Large intestine (tissue), 3 donors: ENCODE measurements around the gene CENPC. TPM values are rescaled to one million over a fixed set of nuclear protein-coding genes. Genes with fewer than 3 reads are reported as not detected.
"Not testable (repeated sequence)": the region's sequence is repeated elsewhere in the genome, so short reads cannot be mapped to it uniquely, and the experiment has no call there.

Source experiments
- DNase-seq, 2 donors: peaks; one replicate each; pipeline versions ENCODE4 v3.0.0 to v3.0.0-alpha.2; 2013
- H3K27ac ChIP-seq: one replicate; pipeline ENCODE4 v1.5.1; 2013; ENCODE audit warnings: low read length
- H3K27me3 ChIP-seq: 2 replicates; pipeline ENCODE4 v1.6.1; 2013; ENCODE audit warnings: low read length; ENCODE audit not compliant: control insufficient read depth, insufficient read depth
- H3K36me3 ChIP-seq: 2 replicates; pipeline ENCODE4 v1.6.1; 2013; ENCODE audit warnings: low read length; ENCODE audit not compliant: control insufficient read depth, insufficient read depth
- H3K4me1 ChIP-seq: one replicate; pipeline ENCODE4 v1.6.1; 2013; ENCODE audit warnings: low read length; ENCODE audit not compliant: control insufficient read depth, insufficient read depth
- H3K4me3 ChIP-seq: one replicate; pipeline ENCODE4 v1.5.1; 2013; ENCODE audit warnings: low read length
- H3K9me3 ChIP-seq: one replicate; pipeline ENCODE4 v1.6.1; 2013; ENCODE audit warnings: mild to moderate bottlenecking, low read depth, low read length, moderate library complexity; ENCODE audit not compliant: control insufficient read depth
- WGBS: methylation state at CpG from one replicate; pipeline ENCODE4 v1.1.5; 2013; ENCODE audit warnings: low lambda C conversion rate; ENCODE audit not compliant: insufficient coverage; 5-methylcytosine and 5-hydroxymethylcytosine counted together
- polyA plus RNA-seq: library from polyadenylated mRNA; unstranded; fragments of 120-200 nt; gene quantifications from one replicate; pipeline ENCODE4 v1.2.1, GENCODE V29; 2013

The CENPC gene
- polyA plus RNA-seq, 1 donor: 22.4 TPM

DNA sequence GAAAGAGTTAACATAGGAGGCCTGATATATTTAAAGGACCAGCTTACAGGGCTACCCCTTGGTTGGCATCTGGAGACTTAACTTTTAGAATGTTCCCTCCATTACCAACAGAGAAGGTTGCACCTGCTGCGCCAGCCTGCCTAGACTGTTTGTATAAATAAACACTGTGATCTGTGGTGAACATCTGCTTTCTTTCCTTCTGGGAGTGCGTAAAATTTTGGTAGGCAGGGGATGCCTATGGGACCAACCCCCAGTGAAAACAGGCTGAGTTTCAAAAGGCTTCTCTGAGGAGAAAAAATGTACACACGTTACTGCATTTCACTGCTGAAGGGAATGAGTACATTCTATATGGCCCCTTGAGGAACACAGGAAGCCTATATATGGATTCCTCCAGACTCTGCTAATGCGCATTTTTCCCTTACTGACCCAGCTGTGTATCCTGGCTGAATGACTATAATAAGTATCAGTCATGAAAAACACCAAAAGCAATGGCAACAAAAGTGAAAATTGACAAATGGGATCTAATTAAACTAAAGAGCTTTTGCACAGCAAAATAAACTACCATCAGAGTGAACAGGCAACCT, 13.8 kb downstream of the CENPC start:
- DNase-seq: no peak
- H3K27ac ChIP-seq: no peak overlapping the region
- H3K4me3 ChIP-seq: no peak overlapping the region
- H3K4me1 ChIP-seq: no peaks in the 10 kb centered on the region
- no peaks in the 10 kb centered on the region for H3K9me3 ChIP-seq
- WGBS: no CpG with 5 or more reads among the region's 4 CpGs
- peaks cover 49% of the 10 kb centered on the region for H3K36me3 ChIP-seq
- no peaks in the 10 kb centered on the region for H3K27me3 ChIP-seq

DNA sequence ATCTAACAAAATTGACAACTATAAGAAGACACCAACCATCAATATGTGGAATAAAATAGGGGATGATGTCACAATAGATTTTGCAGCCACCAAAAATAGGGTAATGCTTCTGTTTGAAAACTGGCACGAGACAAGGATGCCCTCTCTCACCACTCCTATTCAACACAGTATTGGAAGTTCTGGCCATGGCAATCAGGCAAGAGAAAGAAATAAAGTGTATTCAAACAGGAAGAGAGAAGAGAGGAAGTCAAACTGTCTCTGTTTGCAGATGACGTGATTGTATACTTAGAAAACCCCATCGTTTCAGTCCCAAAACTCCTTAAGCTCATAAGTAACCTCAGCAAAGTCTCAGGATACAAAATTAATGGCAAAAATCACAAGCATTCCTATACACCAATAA, 21.2 kb downstream of the CENPC start:
- H3K9me3 ChIP-seq, H3K4me3 ChIP-seq, H3K4me1 ChIP-seq, H3K27me3 ChIP-seq, DNase-seq, H3K27ac ChIP-seq: not testable (repeated sequence)
- no CpG with 5 or more reads among the region's 3 CpGs for WGBS
- peaks cover 11% of the 10 kb centered on the region for H3K36me3 ChIP-seq

DNA sequence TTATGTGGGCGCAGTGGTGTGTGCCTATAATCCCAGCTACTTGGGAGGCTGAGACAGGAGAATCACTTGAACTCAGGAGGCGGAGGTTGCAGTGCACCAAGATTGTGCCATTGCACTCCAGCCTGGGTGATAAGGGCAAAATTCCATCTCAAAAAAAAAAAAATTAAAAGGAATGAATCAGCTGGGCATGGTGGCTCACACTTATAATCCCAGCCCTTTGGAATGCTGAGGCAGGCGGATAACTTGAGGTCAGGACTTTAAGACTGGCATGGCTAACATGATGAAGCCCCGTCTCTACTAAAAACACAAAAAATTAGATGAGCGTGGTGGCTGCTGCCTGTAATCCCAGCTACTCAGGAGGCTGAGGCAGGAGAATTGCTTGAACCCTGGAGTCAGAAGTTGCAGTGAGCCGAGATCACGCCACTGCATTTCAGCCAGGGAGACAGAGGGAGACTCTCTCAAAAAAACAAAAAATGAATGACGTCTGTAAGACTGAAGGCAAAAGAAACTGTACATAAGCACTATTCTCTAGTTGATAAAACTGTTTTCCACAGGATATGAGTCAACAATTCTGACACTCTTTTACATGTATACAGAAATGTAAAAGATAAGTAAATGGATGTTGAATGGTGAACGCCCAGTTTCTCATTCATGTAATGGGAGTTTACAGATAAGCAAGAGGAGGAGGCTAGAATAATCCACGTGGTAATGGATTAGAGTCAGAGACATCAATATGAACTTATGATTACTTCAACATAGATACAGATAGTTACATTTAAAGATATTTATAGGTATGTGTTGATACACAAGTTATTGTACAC, 22.2 kb downstream of the CENPC start:
- H3K36me3 ChIP-seq: peaks cover 8% of the 10 kb centered on the region
- no peaks in the 10 kb centered on the region for H3K9me3 ChIP-seq
- H3K27ac ChIP-seq: no peak overlapping the region
- H3K27me3 ChIP-seq: no peaks in the 10 kb centered on the region
- H3K4me3 ChIP-seq: no peak overlapping the region
- H3K4me1 ChIP-seq: no peaks in the 10 kb centered on the region
- whole genome bisulfite sequencing: 84% methylated on average over 3 of the region's 10 CpGs
- DNase-seq: no peak

DNA sequence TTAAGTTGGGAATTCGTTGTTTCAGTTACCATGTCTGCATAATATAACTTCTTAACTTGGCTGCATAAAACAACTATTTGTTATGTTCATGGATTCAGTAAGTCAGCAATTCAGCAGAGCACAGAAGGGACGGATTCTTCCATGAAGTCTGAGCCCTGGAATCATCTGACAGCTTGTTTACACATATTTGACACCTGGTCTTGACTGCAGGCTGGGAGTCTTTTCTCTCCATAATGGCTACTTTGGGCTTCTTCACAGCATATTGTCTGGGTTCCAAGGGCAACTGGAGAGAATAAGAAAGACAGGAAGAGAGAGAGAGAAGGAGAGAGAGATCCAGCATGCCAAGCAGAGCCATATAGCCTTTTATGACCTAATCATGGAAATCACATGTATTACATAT, 23.1 kb downstream of the CENPC start:
- Histone ChIP-seq H3K9me3 (no peaks in the 10 kb centered on the region), H3K4me3 (no peak overlapping the region), H3K27ac (no peak overlapping the region), H3K27me3 (no peaks in the 10 kb centered on the region), H3K36me3 (peaks cover 13% of the 10 kb centered on the region), H3K4me1 (no peaks in the 10 kb centered on the region)
- no peak for DNase-seq
- WGBS: no CpG with 5 or more reads among the region's 2 CpGs

DNA sequence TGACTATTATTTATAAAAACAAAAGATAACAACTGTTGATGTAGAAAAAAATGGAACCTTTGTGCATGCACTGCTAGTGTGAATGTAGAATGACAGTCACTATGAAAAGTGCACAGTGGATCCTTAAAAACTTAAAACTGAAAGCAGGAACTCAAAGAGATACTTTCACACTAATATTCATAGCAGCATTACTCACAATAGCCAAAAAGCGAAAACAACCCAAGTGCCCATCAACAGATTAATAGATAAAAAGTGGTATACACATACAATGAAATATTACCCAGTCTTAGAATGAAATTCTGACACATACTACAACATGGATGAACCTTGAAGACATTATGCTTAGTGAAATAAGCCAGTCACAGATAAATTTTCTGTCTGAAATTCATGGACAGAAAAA, 23.8 kb downstream of the CENPC start:
- Histone ChIP-seq H3K27me3 (no peaks in the 10 kb centered on the region), H3K9me3 (no peaks in the 10 kb centered on the region), H3K27ac (no peak overlapping the region), H3K4me3 (no peak overlapping the region), H3K4me1 (no peaks in the 10 kb centered on the region), H3K36me3 (peaks cover 15% of the 10 kb centered on the region)
- DNase-seq: no peak
- WGBS: 100% methylated on average over 1 of the region's 1 CpG

DNA sequence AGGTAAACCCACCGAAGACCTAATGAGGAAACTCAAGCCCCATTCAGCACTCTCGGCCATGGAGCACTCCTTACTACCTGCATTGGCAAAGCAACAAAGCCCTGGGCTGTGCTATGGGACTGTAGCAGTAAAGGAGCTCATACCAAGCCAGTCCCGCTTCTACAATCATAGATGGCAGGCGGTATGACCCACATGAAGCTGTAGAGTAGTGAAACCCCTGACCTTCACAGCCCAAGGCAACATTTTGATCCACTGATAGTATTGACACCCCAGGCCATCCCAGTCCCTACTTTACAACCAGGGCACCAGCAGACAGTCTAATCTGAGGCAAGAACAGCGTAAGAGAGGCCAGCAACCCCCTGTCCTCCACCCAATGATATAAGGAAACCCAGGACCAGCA, 25.2 kb downstream of the CENPC start:
- no CpG with 5 or more reads among the region's 5 CpGs for WGBS
- no peaks in the 10 kb centered on the region for H3K27me3 ChIP-seq
- no peak overlapping the region for H3K4me3 ChIP-seq
- H3K27ac ChIP-seq: no peak overlapping the region
- H3K4me1 ChIP-seq: no peaks in the 10 kb centered on the region
- DNase-seq: no peak
- H3K36me3 ChIP-seq: peaks cover 15% of the 10 kb centered on the region
- H3K9me3 ChIP-seq: no peaks in the 10 kb centered on the region

DNA sequence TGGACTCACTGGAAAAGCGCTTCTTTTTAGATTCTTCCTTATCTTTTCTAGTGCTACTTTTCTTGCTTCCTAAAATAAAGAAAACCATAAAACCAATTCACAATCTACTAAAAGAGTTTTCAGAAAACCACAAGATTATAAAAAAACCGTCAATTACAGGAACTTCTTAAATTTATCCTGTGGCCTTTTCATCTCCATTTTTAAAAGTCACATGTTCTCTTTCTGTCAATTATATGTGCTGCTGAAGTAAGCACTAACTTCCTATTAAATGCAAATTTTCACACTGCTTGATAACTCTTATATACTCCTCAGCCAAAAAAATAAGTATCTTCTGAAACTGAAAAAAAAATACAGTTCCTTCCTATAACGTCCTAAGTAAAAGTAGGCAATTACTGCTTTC, 32.8 kb downstream of the CENPC start:
- H3K27ac ChIP-seq: no peak overlapping the region
- H3K4me3 ChIP-seq: no peak overlapping the region
- peaks cover 47% of the 10 kb centered on the region for H3K36me3 ChIP-seq
- no peaks in the 10 kb centered on the region for H3K27me3 ChIP-seq
- WGBS: 100% methylated on average over 3 of the region's 3 CpGs
- no peaks in the 10 kb centered on the region for H3K9me3 ChIP-seq
- no peaks in the 10 kb centered on the region for H3K4me1 ChIP-seq
- DNase-seq: no peak

DNA sequence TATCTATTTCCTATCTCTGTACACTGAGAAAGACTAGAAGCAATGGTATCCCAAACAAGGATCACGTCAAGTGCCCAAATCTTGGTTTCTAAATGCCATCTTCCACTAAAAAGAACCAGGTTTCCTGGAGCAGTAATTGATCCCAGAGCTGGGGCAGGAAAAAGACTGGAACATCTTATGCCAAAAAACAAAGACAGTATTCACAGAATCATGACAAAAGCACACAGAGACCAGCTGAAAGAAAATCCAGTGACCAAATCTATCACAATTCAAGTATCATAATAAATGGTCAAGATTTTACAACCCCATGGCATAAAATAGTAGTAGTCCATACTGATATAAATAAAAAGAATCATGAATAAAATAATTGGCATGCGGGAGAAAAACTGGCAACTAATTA, 44.9 kb downstream of the CENPC start:
- 100% methylated on average over 2 of the region's 2 CpGs for WGBS

DNA sequence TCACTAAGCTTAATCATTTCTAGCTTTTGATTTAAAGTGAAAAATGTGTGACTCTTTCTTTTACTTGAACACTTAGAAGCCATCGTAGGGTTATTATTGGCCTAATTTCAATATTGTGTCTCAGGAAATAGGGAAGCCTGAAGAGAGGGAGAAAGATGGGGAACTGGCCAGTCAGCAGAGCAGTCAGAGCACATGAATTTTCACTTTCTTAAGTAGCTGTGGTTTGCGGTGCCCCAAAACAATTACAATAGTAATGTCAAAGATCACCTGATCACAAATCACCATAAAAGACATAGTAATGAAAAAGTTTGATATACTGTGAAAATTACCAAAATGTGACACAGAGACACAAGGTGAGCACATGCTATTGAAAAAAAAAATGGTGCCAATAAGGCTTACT, 45.5 kb downstream of the CENPC start:
- no peak overlapping the region for H3K27ac ChIP-seq
- no peak for DNase-seq
- 100% methylated on average over 1 of the region's 2 CpGs for WGBS
- H3K27me3 ChIP-seq: no peaks in the 10 kb centered on the region
- no peaks in the 10 kb centered on the region for H3K9me3 ChIP-seq
- H3K4me3 ChIP-seq: no peak overlapping the region
- H3K4me1 ChIP-seq: no peaks in the 10 kb centered on the region
- H3K36me3 ChIP-seq: peaks cover 25% of the 10 kb centered on the region

More for the DNA sequence above, 44.9 kb downstream of the CENPC start:
- peaks cover 25% of the 10 kb centered on the region for H3K36me3 ChIP-seq
- H3K4me3 ChIP-seq: no peak overlapping the region
- no peaks in the 10 kb centered on the region for H3K9me3 ChIP-seq
- DNase-seq: no peak
- no peaks in the 10 kb centered on the region for H3K4me1 ChIP-seq
- H3K27me3 ChIP-seq: no peaks in the 10 kb centered on the region
- no peak overlapping the region for H3K27ac ChIP-seq

DNA sequence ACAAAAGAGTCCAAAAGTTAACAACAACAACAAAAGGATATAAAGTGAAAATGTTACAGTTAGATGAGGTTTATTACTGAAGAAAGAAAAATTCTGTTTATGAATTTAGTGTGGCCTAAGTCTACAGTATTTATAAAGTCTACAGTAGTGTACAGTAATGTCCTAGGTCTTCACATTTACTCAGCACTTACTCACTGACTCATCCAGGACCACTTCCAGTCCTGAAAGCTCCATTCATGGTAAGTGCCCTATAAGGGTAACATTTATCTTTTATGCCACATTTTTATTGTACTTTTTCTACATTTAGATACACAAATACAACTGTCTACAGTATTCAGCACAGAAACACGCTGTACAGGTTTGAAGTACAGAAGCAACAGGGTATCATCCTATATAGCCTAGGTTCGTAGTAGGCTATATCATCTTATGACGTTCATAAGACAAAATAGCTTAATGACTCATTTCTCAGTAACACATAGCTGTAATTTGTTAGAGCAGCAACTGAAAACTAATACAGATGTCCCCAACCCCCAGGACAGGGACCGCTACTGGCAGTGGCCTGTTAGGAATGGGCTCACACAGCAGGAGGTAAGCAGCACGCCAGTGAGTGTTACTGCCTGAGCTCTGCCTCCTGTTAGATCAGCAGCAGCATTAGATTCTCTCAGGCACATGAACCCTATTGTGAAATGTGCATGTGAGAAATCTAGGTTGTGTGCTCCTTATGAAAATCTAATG, 61.3 kb downstream of the CENPC start:
- no peaks in the 10 kb centered on the region for H3K4me1 ChIP-seq
- no peak overlapping the region for H3K4me3 ChIP-seq
- H3K36me3 ChIP-seq: peaks cover 29% of the 10 kb centered on the region
- DNase-seq: no peak
- WGBS: 100% methylated on average over 1 of the region's 5 CpGs
- no peak overlapping the region for H3K27ac ChIP-seq
- peaks cover 7% of the 10 kb centered on the region for H3K9me3 ChIP-seq
- no peaks in the 10 kb centered on the region for H3K27me3 ChIP-seq
